ENCODE data around the gene HOTAIR. TPM values are rescaled to one million over a fixed set of nuclear protein-coding genes. Genes with fewer than 3 reads are reported as not detected.

HOTAIR gene
- total and polyA plus RNA-seq, 8 donors = not detected

DNA sequence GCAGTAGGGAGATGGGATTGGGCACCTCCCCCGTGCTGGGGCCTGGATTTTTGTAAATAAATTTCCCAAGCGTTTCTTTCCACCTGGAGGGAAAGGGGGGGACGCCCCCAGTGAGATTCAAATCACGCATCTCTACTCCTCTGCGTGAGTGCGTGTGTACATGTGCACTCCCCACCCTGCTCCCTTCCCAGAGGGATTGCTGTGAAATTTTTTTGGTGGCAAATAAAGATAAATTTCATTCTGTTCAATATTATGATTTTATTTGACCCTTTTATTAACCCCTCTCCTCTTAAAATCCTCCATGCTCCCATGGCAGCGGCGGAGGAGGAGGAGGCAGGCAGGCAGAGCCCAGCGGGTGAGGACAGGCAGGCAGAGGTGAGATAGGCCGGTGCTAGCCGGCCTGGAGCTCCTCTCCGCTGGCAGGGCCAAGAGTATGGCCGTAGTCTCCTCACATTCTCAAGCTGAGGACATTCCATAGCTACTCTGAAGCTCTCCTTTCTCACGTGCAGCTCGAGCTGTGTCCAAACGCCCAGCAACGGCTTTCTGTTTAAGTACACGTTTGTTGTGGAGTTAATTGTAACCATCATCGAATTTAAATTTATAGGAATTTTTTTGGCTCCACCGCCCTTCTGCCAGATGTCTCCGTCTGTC is 1.5 kb upstream of the HOTAIR start:
- Histone ChIP-seq H3K27me3 (peaks cover 30 to 100% (median 100%) of the 10 kb centered on the region in 3 donors), H3K4me3 (no peak overlapping the region), H3K4me1 (peaks cover 23 to 40% (median 30%) of the 10 kb centered on the region in 4 donors), H3K27ac (no peak overlapping the region), H3K9me3 (peaks cover 0 to 15% (median 0%) of the 10 kb centered on the region in 4 donors), H3K36me3 (no peaks in the 10 kb centered on the region)
- intact Hi-C loops (cut with DNase I; ENCODE audit: low total_unique reads) = no loop called here
- WGBS, 5 donors = 16 to 23% (median 17%) methylated on average over 21 of the region's 21 CpGs
- no peak for DNase-seq
- no peak for TF ChIP-seq POLR2A (IDR thresholded peaks at IDR 0.05)
- TF ChIP-seq, protein P1, sequence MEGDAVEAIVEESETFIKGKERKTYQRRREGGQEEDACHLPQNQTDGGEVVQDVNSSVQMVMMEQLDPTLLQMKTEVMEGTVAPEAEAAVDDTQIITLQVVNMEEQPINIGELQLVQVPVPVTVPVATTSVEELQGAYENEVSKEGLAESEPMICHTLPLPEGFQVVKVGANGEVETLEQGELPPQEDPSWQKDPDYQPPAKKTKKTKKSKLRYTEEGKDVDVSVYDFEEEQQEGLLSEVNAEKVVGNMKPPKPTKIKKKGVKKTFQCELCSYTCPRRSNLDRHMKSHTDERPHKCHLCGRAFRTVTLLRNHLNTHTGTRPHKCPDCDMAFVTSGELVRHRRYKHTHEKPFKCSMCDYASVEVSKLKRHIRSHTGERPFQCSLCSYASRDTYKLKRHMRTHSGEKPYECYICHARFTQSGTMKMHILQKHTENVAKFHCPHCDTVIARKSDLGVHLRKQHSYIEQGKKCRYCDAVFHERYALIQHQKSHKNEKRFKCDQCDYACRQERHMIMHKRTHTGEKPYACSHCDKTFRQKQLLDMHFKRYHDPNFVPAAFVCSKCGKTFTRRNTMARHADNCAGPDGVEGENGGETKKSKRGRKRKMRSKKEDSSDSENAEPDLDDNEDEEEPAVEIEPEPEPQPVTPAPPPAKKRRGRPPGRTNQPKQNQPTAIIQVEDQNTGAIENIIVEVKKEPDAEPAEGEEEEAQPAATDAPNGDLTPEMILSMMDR (IDR thresholded peaks at IDR 0.05) = no peak
- TF ChIP-seq POLR2AphosphoS5 (IDR thresholded peaks at IDR 0.05) = no peak
- TF ChIP-seq EP300 (IDR thresholded peaks at IDR 0.05) = no peak

DNA sequence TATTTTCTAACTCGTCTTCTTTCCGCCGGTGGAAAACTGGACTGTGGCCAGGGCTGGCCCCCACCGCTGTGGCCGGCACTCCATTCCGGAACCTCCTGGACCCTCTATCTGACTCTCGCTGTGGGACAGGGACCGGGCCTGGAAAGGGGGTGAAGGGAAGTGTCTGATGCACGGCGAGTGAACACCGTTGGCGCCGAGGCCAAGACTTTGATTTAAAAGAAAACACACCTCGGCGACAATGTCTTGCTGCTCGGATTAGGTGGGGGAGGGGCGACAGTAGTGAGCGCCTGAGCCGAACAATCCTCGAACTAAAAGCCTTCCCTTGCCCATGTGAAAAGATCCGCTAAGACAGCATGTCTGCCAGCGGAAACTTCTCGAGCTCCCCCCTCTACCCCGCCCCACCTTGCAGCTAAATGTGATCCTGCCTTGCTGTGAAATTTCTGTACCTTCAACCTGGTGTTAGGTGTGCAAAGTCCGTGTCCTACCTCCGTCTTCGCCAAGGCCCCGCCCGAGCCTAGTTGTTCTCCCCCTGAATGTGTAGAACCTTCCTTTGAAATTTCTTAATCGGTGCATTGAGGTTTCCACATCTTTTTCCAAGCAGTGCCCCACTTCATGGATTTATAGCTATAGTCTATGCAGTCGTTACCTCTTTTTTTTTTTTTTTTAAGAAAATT is 862 bp upstream of the HOTAIR start:
- DNase-seq = no peak

DNA sequence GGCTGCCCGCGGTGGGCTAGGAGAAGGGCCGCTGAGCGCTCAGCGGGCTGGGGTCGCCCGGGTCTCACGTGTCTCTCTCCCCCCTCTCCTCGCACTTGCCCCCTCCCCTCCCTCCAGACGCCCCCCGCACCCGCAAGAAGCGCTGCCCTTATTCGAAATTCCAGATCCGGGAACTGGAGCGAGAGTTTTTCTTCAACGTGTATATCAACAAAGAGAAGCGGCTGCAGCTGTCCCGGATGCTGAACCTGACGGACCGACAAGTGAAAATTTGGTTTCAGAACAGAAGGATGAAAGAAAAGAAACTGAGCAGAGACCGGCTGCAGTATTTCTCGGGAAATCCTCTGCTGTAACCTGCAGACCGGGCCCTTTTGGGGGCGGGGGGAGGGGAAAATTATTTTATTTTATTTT is 314 bp upstream of the HOTAIR start:
- H3K4me1 ChIP-seq = peaks cover 23 to 40% (median 30%) of the 10 kb centered on the region in 4 donors
- no peak for DNase-seq
- H3K27me3 ChIP-seq = peaks cover 36 to 100% (median 100%) of the 10 kb centered on the region in 3 donors
- no peak overlapping the region for H3K27ac ChIP-seq
- TF ChIP-seq, protein P1 (IDR thresholded peaks at IDR 0.05) = no peak
- no peak for TF ChIP-seq POLR2AphosphoS5 (IDR thresholded peaks at IDR 0.05)
- no peak for TF ChIP-seq EP300 (IDR thresholded peaks at IDR 0.05)
- no peak for TF ChIP-seq POLR2A (IDR thresholded peaks at IDR 0.05)
- H3K36me3 ChIP-seq = no peaks in the 10 kb centered on the region
- intact Hi-C loops (cut with DNase I; ENCODE audit: low total_unique reads) = no loop called here
- 2 to 9% (median 4%) methylated on average over 15 to 24 of the region's 25 CpGs for WGBS, 5 donors
- H3K4me3 ChIP-seq = peak overlapping the region in 2 of 4 donors; percentile 35 to 43
- peaks cover 0 to 15% (median 0%) of the 10 kb centered on the region in 4 donors for H3K9me3 ChIP-seq

More for the DNA sequence above, 862 bp upstream of the HOTAIR start:
- TF ChIP-seq POLR2A (IDR thresholded peaks at IDR 0.05) = no peak
- no peak for TF ChIP-seq POLR2AphosphoS5 (IDR thresholded peaks at IDR 0.05)
- TF ChIP-seq, protein P1 (IDR thresholded peaks at IDR 0.05) = no peak
- TF ChIP-seq EP300 (IDR thresholded peaks at IDR 0.05) = no peak
- Histone ChIP-seq H3K9me3 (peaks cover 0 to 15% (median 0%) of the 10 kb centered on the region in 4 donors), H3K27me3 (peaks cover 32 to 100% (median 100%) of the 10 kb centered on the region in 3 donors), H3K4me1 (peaks cover 23 to 40% (median 30%) of the 10 kb centered on the region in 4 donors), H3K27ac (no peak overlapping the region), H3K36me3 (no peaks in the 10 kb centered on the region), H3K4me3 (peak overlapping the region in 1 of 4 donors; percentile 43)
- WGBS, 5 donors = 7 to 12% (median 12%) methylated on average over 31 of the region's 31 CpGs
- intact Hi-C loops (cut with DNase I; ENCODE audit: low total_unique reads) = no loop called here

DNA sequence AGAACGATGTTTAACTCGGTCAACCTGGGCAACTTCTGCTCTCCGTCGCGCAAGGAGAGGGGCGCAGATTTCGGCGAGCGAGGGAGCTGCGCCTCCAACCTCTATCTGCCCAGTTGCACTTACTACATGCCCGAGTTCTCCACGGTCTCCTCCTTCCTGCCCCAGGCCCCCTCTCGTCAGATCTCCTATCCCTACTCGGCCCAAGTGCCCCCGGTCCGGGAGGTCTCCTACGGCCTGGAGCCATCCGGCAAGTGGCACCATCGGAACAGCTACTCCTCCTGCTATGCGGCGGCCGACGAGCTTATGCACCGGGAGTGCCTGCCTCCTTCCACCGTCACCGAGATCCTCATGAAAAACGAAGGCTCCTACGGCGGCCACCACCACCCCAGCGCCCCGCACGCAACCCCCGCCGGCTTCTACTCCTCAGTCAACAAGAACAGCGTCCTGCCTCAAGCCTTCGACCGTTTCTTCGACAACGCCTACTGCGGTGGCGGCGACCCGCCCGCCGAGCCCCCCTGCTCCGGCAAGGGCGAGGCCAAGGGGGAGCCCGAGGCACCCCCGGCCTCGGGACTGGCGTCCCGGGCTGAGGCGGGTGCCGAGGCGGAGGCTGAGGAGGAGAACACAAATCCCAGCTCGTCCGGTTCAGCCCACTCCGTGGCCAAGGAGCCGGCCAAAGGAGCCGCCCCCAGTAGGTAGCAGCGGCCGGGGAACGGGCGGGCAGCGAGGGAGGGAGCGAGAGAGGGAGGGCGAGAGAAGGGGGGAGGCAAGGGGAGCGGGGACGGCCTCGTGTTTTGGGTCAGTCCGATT is 1.3 kb downstream of the HOTAIR start:
- no peak for DNase-seq
- peak overlapping the region in 2 of 4 donors; percentile 35 to 43 for H3K4me3 ChIP-seq

More for the DNA sequence above, 1.3 kb downstream of the HOTAIR start:
- intact Hi-C loops (cut with DNase I; ENCODE audit: low total_unique reads) = no loop called here
- no peaks in the 10 kb centered on the region for H3K36me3 ChIP-seq
- H3K9me3 ChIP-seq = peaks cover 0 to 15% (median 0%) of the 10 kb centered on the region in 4 donors
- WGBS, 5 donors = 5 to 13% (median 6%) methylated on average over 51 to 71 of the region's 71 CpGs
- H3K27me3 ChIP-seq = peaks cover 47 to 100% (median 100%) of the 10 kb centered on the region in 3 donors
- peaks cover 23 to 36% (median 30%) of the 10 kb centered on the region in 4 donors for H3K4me1 ChIP-seq
- H3K27ac ChIP-seq = no peak overlapping the region
- TF ChIP-seq EP300 (IDR thresholded peaks at IDR 0.05) (no peak), POLR2AphosphoS5 (IDR thresholded peaks at IDR 0.05) (no peak), POLR2A (IDR thresholded peaks at IDR 0.05) (no peak)
- TF ChIP-seq, protein P1 (IDR thresholded peaks at IDR 0.05) = no peak

Measured in stomach (tissue), 9 donors.